A549 treated with AZD9567 at 1 μM for 4 hours (cell line): ENCODE data around the gene KLF16. TPM values are rescaled to one million over a fixed set of nuclear protein-coding genes. Genes with fewer than 3 reads are reported as not detected.

Source experiments
- total RNA-seq: library from RNA; stranded (reverse); fragments of 200-300 nt; extraction: Qiagen RNA extraction; gene quantifications from 5 replicates; pipeline ENCODE4 v1.2.3, GENCODE V29; 2022; ENCODE audit not compliant: insufficient read depth

KLF16 gene
- 19.6 to 32.8 TPM (median 29.1 TPM) in 5 replicates for total RNA-seq

GRCh38 chr19:1863328-1863637 is at the start of gene KLF16:
KLF16 (minus strand) TSS chr19:1863579; CDS start chr19:1863497, 82 bp downstream.

GRCh38 chr19:1905110-1905862 is 41.9 kb upstream of the KLF16 start, which contains the start of the genes ADAT3 and SCAMP4:
ADAT3 (plus strand) TSS chr19:1905399; CDS start chr19:1912048, 6,649 bp downstream.
SCAMP4 (plus strand) TSS chr19:1905399; CDS start chr19:1915020, 9,621 bp downstream.

GRCh38 chr19:1885398-1886119 is 22.2 kb upstream of the KLF16 start, which contains the start of gene ABHD17A:
ABHD17A (minus strand) TSS chr19:1885496; CDS start chr19:1881566, 3,930 bp downstream.

GRCh38 chr19:1848399-1849131 is 14.8 kb downstream of the KLF16 start, which contains the start of gene REXO1:
REXO1 (minus strand) TSS chr19:1848483; CDS start chr19:1848358, 125 bp downstream.

GRCh38 chr19:1811942-1812425 is 51.4 kb downstream of the KLF16 start, which contains the start of gene ATP8B3:
ATP8B3 (minus strand) TSS chr19:1812276; CDS start chr19:1811736, 540 bp downstream.

Other genes with a start within 250 kb of the KLF16 start
- 55.6 to 70.1 TPM (median 64.7 TPM) in 5 replicates for gene TCF3, start 211.0 kb downstream of the KLF16 start, total RNA-seq
- gene ONECUT3, start 110.1 kb downstream of the KLF16 start, total RNA-seq: 0.01 TPM in 1 of 5 replicates, not detected in the others
- 2.8 to 3.6 TPM (median 3.1 TPM) in 5 replicates for gene ATP8B3, start 51.3 kb downstream of the KLF16 start, total RNA-seq
- 13.3 to 22.4 TPM (median 19.1 TPM) in 5 replicates for gene REXO1, start 15.1 kb downstream of the KLF16 start, total RNA-seq
- gene ABHD17A, start 21.9 kb upstream of the KLF16 start, total RNA-seq: 15.9 to 41.3 TPM (median 38.5 TPM) in 5 replicates
- 1.3 to 6.9 TPM (median 5.5 TPM) in 5 replicates for gene ADAT3, start 41.8 kb upstream of the KLF16 start, total RNA-seq
- gene SCAMP4, start 41.8 kb upstream of the KLF16 start, total RNA-seq: 49.8 to 57.3 TPM (median 55.6 TPM) in 5 replicates
- gene CSNK1G2, start 77.6 kb upstream of the KLF16 start, total RNA-seq: 42.0 to 51.9 TPM (median 49.1 TPM) in 5 replicates
- 40.2 to 71.9 TPM (median 43.9 TPM) in 5 replicates for gene BTBD2, start 152.1 kb upstream of the KLF16 start, total RNA-seq
- gene MKNK2, start 187.7 kb upstream of the KLF16 start, total RNA-seq: 50.1 to 74.3 TPM (median 67.8 TPM) in 5 replicates
- gene MOB3A, start 232.7 kb upstream of the KLF16 start, total RNA-seq: 10.6 to 13.3 TPM (median 12.4 TPM) in 5 replicates
- 0.77 to 1.0 TPM (median 0.88 TPM) in 4 of 5 replicates, not detected in the other for gene IZUMO4, start 233.3 kb upstream of the KLF16 start, total RNA-seq